Retina (tissue), 1 donor: ENCODE measurements around the gene DNAJA4.

Experiments
- DNase-seq: peaks from one replicate; pipeline ENCODE4 v3.0.0-alpha.2; 2016

Gene DNAJA4

DNA sequence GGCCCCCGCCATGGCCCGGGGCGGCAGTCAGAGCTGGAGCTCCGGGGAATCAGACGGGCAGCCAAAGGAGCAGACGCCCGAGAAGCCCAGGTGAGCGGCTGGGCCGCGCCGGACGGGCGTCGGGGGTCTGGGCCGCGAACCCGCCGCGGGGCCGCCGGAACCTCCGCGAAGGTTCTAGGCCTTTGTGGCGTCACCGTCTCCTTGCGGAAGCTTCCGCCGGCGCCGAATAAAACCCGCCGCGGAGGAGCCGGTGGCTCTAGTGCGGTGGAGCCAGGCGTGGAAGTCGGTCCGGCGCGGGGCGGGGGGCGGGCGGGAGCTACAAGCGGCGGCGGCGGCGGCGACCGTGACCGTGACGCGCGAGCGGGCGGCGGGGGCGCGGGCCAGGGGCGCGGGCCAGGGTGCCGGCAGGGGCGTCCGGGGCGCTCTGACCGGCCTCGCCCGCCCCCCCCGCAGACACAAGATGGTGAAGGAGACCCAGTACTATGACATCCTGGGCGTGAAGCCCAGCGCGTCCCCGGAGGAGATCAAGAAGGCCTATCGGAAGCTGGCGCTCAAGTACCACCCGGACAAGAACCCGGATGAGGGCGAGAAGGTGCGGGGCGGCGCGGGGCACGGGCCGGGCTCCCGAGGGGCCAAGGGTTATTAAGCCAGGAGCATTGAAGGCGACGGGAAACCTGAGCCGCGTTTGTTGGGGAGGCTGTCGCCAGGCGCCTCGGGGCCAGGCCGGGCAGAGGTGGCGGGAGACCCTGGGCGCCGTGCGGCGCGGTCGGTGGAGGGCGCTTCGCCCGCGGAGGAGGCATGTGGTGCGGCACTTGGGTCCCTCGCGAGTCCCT lies at the start of gene DNAJA4:
Gene DNAJA4 (plus strand): TSS at position 259 of the 833 bp plus-strand sequence. CDS start 202 bp downstream, at position 461.
- peak; percentile 85 for DNase-seq

- DNase-seq, result no peak
These were observed 47.9 kb upstream of the DNAJA4 start for GRCh38 chr15:78216276-78217104.

DNA sequence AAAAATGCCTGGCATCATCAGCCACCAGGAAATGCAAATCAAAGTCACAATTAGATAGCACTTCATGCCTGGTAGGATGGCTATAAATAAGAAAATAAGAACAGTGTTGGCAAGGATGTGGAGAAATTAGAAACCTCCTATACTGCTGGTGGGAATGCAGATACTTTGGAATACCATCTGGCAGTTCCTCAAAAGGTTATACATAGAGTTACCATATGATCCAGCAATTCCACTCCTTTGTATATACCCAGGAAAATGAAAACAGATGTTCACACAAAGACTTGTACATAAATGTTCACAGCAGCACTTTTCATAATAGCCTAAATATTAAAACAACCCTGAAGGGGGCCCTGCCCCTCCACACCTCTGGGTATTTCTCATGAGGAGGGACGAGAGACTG lies 43.6 kb upstream of the DNAJA4 start:
- DNase-seq, result no peak

- no peak for DNase-seq
These were observed 41.5 kb upstream of the DNAJA4 start for GRCh38 chr15:78222745-78223395.

GRCh38 chr15:78223396-78224022 lies 40.9 kb upstream of the DNAJA4 start:
- DNase-seq, result no peak

- no peak for DNase-seq
These were observed 40.3 kb upstream of the DNAJA4 start for GRCh38 chr15:78224023-78224411.

DNA sequence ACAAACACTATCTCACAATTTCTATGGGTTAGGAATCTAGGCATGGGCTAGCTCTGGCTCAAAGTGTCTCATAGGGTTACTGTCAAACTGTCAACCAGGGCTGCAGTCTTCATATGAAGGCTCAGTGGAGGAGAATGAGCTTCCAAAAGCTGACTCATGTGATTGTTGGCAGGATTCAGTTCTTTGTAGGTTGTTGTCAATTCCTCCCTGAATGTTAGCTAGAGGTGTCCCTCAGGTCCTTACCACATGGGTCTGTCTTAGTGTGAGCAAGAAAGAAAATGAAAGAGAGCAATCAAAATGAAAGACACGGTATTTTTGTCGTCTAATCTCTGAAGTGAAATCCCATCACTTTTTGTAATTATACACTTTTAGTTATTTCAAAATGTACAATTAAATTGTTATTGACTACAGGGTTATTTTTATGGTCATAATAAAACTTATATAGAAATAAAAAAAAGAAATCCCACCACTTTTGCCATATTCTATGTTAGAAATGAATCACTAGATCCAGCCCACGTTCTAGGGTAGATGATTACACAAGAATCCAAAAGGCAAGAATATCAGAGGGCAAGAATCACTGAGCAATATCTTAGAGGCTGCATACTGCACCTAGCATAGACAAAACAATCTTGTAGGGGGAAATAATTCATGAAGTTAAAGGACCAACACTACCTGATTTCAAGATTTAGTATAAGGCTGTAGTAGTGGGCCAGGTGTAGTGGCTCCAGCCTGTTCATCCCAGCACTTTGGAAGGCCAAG lies 38.4 kb upstream of the DNAJA4 start:
- DNase-seq, result no peak

GRCh38 chr15:78228356-78228996 lies 35.9 kb upstream of the DNAJA4 start:
- DNase-seq, result no peak

DNA sequence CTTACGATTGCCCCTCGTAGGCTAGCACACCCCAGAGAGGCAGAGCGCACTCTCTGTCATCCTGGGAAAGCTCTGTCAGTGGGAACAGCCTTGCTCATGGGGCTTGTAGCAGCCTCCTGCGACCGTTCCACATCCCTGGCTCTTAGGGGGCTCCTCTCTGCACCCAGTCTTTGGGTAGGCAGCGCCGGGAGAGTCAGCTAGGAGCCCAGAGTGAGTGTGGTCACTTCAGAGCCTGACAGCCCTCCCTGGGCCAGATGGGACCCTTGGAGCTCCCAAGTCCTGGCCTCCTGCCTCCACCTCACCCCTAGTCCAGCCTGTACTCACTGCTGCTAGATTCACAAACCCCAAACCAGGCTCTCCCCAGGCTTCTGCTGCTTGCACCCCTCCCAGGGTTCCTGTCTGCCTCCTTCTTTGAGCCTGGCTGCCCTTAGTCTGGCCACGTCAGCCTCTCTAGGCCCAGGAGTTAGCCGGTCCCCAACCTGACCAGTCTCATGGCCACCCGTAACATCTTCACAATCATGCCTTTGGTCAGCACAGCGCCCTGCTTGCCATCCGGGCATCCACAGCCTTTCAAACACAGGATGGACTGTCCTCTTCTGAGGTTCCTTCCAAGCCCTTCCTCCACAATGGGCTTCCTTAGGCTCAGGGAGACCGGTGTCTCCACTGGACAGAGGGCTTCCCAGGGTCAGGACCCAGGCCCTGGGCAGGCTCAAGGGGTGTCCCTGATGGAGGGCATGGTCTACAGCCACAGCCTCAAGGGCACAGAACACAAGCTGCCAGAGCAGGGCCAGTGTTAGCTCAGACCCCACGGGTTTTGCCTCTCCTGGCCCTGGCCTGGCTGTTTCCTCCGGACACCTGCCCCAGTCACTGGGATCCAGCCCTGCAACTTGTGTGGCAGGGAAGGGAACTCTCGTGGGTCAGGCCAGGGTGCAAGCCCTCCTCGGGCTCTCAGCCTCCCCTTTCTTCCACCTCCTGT lies 34.6 kb upstream of the DNAJA4 start:
- no peak for DNase-seq

- DNase-seq, result no peak
These were observed 31.4 kb upstream of the DNAJA4 start for GRCh38 chr15:78232951-78233350.

DNA sequence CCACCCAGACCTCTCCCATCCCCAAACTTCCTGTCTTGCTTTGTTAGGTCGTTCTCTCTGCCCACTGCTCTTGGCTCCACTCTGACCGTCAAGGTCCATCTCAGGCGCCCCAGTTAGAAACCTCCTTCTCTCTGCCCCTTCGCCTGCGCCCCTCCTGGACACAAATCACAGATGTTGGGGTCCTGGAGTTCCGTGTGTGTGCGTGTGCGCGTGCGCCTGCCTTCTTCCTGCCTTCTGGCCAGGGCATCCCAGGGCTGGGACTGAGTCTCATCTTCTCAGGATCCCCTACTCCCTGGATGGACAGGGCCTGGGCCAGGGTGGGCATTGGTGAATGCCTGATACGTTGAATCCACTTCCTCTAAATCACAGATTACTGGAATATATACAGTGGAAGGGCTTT lies 30.9 kb upstream of the DNAJA4 start:
- DNase-seq, result no peak

DNA sequence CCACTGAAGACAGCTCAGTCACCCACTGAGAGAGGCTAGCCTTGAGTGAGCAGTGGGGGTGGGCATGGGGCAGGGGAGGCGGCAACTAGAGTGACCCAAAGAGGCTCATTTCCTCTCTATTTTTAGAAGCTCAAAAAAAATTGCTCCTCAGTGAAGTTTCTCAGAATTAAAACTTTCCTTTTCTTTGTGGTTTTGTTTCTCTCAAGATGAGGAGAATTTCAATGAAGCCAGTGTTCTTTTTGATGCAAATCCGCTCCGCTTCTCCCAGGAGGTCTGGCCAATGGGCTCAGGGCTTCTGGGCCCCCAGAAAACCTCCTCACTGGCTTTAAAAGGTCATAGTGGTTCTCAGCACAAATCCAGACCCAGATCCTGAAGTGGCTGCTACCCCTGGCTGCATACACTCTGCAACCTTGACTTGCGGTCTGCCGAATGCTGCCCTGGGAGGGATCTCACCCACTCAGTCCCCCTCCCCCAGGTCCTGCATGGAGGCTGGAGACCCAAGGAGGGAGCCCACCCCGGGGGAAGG lies 29.8 kb upstream of the DNAJA4 start, which contains the start of gene ACSBG1:
Gene ACSBG1 (minus strand): TSS at position 51 of the 526 bp plus-strand sequence. CDS start 64 bp downstream, outside the sequence.
- DNase-seq, result no peak

GRCh38 chr15:78236491-78236890 lies 27.9 kb upstream of the DNAJA4 start:
- DNase-seq, result no peak

- DNase-seq, result no peak
These were observed 27.2 kb upstream of the DNAJA4 start for GRCh38 chr15:78237146-78237545.

DNA sequence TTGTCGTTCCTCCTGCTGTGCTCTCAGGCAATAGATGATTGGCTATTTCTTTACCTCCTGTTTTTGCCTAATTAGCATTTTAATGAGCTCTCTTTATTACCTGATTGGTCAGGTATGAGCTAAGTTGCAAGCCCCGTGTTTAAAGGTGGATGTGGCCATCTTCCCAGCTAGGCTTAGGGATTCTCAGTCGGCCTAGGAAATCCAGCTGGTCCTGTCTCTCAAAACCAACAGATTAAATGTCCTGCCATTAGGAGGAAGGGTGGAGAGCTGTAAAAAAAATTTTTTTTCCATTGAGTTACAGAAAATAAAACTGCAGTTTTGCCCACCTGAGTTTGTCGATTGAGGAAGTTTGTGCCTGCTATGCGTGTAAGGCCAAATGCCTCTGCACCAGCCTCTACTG lies 24.6 kb upstream of the DNAJA4 start:
- no peak for DNase-seq

DNA sequence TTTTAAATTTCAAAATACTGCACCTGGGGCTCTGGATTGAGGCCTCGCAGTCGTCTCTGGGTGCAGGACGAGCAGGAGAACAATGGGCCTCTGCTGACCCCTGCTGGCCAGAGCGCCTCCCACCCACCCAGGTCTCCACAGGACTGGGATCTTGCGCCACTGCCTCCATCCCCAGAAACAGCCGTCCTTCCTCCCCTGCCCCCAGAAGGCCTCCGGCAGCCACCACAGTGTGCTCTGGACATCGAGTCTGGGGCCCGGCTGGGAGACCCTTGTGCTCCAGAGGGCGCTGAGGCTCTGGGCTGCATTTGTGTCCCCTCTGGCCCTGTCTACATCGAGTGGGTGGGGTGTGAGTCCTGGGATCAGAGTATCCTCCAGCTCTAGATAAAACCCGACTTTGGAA lies 23.3 kb upstream of the DNAJA4 start:
- DNase-seq, result peak; percentile 91

GRCh38 chr15:78242128-78242527 lies 22.2 kb upstream of the DNAJA4 start:
- no peak for DNase-seq

DNA sequence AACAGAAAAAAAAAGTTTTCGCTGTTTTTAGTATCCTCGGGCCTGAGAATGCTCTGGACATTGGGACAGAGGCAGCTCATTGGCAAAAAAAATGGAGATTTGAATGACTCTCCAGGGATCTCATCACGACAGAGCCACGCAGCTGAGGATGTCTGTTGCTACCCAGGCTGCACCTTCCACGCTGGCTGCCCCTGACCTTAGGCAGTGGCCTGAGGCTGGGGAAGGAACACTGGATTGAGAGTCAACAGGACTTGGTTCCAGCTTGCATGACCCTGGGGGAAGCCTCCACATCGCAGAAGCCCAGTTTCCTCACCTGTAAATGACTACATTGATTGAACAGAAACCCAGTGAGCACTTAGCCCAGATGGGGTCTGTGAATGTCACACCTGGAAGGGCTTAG lies 21.3 kb upstream of the DNAJA4 start:
- DNase-seq, result no peak

- no peak for DNase-seq
These were observed 20.8 kb upstream of the DNAJA4 start for GRCh38 chr15:78243491-78243941.

GRCh38 chr15:78244101-78244500 lies 20.3 kb upstream of the DNAJA4 start:
- DNase-seq, result no peak
